Epidermal melanocyte (primary cell): ENCODE measurements around the gene XPR1.
"Not testable (repeated sequence)": the region's sequence is repeated elsewhere in the genome, so short reads cannot be mapped to it uniquely, and the experiment has no call there.

Source experiments
- DNase-seq: peaks from one replicate; pipeline ENCODE4 v3.0.0; 2011; ENCODE audit warnings: low spot score; ENCODE audit not compliant: insufficient read length

Gene XPR1

DNA sequence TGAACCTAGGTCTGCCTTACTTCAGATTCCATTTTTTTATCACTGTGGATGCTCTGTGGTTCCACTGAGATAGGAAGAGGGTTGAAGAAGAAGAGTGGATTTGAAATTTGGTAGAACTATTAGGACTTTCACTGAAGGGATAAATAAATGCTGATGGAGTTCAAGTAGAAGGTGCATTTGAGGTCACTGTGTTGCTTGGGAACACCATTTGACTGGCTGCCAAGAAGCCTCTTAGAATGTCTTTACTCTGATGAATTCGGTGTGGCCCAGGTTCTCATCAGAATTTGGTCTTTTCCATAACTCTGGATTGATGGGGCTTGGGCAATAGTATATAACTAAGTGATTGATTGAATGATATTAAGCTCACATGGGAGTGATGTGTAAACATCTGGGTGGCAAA is 11.9 kb downstream of the XPR1 start:
- no peak for DNase-seq

DNA sequence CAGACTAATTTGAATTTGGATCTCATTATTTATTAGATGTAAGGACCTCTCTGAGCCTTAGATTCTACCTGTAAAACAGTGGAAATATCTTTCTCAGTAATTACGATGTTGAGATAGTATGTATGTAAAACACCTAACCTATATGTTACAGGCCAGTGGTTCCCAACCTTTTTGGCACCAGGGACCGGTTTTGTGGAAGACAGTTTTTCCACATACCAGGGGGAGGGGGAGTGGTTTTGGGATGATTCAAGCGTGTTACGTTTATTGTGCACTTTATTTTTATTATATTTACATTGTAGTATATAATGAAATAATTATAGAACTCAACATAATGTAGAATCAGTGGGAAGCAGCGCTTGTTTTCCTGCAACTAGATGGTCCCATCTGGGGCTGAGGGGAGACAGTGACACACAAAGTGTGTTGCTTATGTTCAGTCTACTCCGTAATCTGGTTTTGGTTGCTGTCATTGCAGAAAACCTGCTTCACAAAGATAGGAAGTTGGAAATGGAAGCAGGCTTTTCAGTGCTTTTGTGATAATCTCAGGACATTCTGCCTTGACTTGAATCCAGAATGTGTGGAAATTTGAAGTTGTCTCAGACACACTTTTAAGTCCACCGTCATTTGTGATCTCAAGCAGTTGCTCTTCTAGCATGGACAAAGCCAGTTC is 12.8 kb downstream of the XPR1 start:
- no peak for DNase-seq

DNA sequence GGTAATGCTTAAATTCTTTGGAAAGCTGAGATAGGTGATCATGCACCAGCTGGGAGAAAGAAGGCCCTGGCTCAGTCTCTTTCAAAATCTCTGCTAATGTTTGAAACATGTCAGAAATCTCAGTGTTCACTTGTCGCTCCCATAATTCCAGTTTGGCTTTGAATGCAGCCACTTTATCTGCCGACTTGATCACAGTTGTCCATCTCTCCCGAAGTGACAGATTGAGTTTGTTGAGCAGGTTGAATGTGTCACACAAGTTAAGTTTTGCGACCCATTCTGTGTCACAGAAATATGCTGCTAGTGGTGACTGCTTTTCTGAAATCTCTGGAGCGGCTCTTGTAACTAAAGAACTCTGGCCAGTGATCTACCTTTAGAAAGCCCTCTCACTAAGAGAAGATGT is 13.4 kb downstream of the XPR1 start:
- DNase-seq, result not testable (repeated sequence)

DNA sequence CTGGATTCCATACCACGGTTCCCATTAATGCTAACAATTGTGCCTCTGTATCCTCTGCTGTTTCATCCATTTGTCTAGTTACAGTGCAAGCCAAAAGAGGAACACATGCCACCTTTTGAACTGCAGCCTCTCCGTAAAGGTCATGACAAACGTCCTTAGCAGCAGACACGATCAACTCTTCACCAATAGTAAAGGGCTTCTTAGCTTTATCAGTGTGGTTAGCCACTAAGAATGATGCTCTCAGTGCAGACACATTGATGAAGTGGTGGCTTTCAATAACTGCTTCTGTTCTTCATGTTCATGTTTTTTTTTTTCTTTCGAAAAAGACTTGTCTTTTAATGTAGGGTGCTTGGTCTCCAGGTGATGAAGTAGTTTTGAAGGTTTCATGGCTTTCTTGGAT is 14.3 kb downstream of the XPR1 start:
- DNase-seq, result no peak

DNA sequence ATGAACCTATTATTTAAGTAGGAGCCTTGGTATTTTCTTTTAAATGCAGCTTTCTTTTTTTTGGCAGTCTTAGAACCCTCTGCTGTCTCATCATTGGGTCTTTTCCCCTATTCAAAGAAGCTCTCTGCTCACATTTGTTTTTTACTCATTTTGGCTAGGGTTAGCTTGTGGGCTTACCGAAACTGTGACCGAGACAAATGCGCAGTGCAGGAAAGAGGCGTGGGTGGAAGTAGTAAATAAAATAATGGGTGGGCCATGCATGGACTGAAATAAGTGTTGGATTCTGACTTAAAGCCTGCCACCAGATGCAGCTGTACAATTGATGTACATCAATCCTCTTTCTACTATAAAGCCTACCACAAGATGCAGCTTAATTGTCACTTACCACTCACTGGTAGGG is 14.7 kb downstream of the XPR1 start:
- DNase-seq, result no peak

DNA sequence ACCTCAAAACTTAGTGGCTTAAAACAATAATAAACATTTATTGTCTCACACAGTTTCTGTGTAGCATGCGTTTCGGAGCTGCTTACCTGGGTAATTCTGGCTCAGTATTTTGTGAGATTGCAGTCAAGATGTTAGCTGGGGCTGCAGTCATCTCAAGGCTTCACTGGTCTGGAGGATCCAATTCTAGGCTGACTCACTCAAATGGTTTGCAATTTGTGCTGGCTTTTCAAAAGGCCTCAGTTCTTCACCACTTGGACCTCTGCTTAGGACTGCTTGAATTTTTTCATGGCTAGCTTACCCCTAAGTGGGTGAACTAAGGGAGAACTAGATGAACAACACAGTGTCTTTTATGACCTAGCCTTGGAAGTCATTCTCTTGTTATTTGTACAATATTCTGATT is 21.0 kb downstream of the XPR1 start:
- DNase-seq, result no peak

DNA sequence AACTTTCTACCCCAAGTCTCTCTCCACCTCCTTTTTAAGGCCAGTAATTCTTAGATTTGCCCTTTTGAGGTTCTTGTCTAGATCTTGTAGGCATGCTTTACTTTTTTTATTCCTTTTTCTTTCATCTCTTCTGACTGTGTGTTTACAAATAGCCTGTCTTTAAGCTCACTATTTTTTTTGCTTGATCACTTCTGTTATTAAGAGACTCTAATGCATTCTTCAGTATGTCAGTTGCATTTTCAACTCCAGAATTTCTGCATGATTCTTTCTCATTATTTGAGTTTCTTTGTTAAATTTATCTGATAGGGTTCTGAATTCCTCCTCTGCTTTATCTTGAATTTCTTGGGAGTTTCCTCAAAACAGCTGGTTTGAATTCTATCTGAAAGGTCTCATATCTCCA is 30.9 kb downstream of the XPR1 start:
- no peak for DNase-seq

DNA sequence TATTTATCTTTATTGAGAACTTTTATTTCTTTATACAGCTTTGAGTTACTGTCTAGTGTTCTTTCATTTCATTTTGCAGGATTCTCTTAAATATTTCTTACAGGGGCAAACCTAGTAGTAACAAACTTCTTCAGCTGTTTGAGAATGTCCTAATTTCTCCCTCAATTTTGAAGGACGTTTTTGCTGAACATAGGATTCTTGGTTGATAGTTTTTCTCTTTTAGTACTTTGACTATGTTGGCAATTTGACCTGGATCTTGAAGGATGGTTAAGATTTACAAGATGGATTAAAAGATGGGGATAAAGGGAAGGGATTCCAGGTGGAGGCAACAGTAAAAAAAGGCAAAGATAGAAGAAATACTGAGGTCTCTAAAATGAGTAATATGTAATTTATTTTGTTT is 38.9 kb downstream of the XPR1 start:
- DNase-seq, result no peak

DNA sequence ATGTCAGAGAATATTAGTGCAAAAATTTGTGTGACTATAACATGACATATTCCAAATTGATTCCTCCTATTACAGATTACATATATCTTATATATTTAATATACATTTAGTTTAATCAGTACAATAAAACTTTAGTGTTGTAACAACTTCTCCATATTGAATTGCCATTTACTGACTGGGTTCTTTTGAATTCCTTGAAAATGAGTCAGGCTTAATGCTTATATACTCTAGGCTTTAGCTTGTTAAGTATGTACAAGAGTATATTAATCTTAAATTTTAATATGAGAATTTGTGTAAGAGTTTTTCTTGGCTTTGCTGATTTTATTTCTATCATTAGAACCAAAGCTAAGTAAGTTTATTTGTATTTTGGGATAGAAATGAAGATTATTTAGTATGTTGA is 40.3 kb downstream of the XPR1 start:
- DNase-seq, result no peak

DNA sequence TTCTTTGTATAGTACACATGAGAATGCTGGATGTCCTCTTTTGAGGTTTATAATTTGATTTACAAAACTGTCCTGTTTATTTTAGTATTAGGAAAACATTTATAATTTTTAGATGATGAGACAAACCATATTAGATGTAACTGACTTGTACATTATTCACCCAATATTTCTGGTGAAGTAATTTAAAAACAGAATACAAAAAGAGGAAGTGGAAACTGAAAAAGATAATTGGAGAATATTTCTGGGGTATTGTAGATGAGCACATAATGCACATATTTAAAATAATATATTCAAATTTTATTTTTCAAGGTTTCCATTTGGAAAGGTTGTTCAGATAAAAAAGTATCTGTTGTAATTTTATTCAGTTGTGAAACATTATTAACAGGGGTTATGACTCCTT is 40.7 kb downstream of the XPR1 start:
- DNase-seq, result no peak

DNA sequence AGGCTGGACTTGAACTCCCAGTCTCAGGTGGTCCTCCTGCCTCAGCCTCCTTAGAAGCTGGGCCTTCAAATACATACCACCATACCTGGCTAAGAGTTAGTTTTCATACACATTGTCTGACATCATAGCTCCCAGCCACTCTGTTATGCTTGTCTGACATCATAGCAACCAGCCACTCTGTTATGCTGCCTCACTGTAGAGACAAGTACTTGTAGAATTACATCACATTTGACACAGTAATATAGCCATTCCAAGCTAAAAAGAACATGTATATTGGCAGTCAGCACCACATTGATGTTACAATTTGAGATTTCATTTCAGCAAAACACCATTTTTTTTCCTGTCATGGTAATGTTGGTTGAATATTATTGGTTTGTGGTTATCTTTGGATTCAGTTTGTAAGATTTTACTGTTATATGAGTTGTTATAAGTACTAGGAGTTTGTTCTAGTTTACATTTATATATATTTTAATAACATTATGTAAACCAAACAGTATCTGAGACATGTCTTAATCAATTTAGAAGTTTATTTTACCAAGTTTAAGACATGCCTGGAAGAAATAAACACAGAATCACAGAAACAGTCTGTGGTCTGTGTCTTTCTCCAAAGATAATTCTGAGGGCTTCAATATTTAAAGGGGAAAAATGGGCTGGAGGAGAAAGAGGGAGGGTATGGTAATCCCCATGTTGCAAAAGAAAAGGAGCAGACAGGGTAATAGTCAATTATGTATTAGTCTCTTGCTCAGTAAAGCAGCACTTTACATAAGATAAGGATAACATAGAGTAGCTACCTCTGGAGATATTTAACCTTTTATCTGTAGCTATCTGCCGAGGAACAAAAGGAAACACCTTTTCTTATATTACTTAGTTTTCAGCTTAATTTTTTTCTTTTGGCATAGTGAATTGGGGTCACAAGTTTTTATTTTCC is 43.0 kb downstream of the XPR1 start:
- DNase-seq, result no peak

DNA sequence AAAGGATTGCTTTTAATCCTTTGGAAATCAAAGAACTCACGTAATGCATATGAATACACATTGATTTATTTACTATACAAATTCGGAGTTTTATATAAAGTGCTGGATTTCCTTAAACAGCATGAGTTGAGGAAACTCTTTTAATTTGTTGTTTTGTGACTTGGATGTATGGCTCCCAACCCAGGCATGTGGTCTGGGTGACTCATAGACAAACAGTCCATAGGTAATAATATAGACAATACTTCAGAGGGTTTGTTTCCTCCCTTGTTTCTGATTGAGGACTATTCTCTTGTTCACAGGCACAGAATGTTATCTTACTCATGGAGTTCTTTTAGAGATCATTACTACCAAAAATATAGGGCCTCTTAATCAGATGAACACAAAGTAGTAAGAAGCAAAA is 43.8 kb downstream of the XPR1 start:
- no peak for DNase-seq

DNA sequence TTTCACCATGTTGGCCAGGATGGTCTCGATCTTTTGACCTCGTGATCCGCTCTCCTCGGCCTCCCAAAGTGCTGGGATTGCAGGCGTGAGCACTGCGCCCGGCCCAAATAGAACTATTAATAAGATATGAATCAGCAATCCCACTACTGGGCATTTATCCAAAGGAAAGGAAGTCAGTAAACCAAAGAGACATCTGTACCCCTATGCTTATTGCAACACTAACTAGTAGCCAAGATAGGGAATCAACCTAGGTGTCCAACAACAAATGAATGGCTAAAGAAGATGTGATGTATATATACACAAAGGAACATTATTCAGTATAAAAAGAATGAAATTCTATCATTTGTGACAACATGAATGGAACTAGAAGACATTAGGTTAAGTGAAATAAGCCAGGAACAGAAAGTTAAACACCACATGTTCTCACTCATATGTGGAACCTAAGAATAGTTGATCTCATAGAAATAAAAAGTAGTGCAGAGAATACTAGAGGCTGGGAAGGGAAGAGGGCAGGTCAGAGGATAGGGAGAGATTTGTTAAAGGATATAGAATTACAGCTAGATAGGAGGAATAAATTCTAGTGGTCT is 48.8 kb downstream of the XPR1 start:
- DNase-seq, result no peak

DNA sequence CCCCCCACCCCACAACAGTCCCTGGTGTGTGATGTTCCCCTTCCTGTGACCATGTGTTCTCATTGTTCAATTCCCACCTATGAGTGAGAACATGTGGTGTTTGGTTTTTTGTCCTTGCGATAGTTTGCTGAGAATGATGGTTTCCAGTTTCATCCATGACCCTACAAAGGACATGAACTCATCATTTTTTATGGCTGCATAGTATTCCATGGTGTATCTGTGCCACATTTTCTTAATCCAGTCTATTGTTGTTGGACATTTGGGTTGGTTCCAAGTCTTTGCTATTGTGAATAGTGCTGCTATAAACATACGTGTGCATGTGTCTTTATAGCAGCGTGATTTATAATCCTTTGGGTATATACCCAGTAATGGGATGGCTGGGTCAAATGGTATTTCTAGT is 51.3 kb downstream of the XPR1 start:
- not testable (repeated sequence) for DNase-seq

DNA sequence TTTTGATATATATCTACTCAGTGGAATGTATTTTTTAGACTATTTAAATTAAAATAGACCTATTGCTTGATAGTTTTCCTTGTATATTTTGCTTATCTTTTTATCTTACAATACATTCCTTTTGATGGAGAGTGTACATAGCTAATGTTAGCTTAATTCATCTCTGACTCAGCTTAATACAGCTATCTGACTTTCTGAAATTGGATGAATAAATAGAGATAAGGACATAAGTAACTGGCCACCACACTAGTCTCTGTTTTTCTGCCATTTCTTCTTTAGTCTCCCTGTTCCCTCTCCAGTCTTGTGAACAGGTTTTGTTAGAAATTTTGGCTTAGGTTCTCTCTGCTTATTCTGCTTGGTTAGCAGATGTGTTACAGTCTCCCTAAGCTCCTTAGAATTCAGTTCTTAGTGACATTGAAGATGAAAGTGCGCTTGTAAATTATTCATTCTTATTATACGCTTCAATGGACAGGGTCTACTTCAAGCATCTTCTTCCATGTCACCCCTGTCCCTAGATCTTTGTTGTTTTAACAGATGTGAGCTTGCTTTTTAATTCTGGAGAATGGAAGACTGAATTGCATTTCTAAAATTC is 59.6 kb downstream of the XPR1 start:
- no peak for DNase-seq

DNA sequence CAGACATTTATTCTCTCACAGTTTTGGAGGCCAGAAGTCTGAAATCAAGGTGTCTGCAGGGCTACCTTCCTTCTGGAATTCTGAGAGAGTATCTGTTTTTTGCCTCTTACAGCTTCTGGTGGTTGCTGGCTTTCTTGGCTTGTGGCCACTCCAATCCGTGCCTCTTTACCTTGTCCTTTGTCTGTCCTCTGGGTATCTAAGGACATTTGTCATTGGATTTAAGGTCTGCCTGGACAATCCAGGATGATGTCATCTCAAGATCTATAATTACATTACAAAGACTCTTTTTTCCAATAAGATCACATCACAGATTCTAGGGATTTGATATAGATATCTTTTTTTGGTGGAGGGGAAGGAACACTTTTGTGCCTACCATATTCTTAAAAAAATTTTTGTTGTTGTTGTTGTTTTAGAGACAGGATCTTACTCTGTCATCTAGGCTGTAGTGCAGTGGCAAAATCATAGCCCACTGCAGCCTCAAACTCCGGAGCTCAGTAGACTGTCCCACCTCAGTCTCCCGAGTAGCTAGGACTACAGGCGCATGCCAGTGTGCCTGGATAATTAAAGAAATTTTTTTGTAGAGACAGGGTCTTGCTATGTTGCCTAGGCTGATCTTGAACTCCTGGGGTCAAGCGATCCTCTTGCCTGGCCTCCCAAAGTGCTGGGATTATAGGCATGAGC is 61.9 kb downstream of the XPR1 start:
- DNase-seq, result no peak

DNA sequence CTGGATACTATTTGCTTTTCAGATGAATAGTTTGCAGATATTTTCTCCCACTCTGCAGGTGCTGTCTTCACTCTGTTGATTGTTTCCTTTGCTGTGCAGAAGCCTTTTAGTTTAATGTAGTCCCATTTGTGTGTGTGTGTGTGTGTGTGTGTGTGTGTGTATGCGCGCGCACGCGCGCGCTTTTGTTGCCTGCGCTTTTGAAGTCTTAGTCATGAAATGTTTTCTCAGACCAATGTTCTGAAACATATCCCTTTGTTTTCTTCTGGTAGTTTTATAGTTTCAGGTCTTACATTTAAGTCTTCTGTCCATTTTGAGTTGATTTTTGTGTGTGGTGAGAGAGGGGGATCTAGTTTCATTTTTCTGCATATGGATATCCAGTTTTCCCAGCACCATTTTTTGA is 63.5 kb downstream of the XPR1 start:
- DNase-seq, result no peak

DNA sequence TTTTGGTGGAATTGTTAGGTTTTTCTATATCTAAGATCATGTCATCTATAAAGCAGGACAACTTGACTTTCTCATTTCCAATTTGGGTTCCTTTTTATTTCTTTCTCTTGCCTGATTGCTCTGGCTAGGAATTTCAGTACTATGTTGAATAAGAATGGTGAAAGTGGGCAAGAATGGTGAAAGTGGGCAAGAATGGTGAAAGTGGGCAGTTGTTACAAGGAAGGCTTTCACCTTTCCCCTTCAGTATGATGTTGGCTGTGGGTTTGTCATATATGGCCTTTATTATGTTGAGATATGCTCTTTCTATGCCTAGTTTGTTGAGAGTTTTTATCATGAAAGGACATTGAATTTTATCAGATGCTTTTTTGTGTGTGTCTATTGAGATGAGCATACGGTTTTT is 64.5 kb downstream of the XPR1 start:
- DNase-seq, result no peak

DNA sequence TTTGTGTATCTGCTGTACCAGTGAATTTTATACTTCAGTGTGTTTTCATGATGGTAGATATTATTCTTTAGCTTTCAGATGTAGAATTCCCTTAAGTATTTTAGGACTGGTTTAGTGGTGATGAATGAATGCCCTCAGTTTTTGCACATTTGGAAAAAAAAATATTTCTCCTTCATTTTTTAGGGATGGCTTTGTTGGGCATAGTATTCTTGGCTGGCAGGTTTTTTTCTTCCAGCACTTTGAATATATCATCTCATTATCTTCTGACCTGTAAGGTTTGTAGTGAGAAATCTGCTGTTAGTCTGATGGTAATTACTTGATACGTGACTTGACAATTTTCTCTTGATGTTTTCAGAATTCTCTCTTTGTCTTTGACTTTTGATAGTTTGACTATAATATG is 66.8 kb downstream of the XPR1 start:
- no peak for DNase-seq

DNA sequence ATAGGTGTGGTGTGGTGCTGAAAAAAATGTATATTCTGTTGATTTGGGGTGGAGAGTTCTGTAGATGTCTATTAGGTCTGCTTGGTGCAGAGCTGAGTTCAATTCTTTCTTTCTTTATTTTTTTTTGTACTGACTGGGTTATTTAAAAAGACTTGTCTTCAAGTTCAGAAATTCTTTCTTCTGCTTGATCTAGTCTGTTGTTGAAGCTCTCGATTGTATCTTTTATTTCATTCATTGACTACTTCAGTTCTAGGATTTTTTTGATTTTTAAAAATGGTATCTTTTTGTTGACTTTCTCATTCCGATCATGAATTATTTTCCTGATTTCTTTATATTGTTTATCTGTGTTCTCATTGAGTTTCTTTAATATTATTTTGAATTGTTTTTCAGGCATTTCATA is 70.6 kb downstream of the XPR1 start:
- not testable (repeated sequence) for DNase-seq

DNA sequence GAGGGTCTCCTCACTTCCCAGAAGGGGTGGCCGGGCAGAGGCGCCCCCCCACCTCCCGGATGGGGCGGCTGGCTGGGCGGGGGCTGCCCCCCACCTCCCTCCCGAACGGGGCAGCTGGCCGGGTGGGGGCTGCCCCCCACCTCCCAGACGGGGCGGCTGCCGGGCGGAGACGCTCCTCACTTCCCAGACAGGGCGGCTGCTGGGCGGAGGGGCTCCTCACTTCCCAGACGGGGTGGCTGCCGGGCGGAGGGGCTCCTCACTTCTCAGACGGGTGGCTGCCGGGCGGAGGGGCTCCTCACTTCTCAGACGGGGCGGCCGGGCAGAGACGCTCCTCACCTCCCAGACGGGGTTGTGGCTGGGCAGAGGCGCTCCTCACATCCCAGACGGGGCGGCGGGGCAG is 78.9 kb downstream of the XPR1 start:
- not testable (repeated sequence) for DNase-seq

DNA sequence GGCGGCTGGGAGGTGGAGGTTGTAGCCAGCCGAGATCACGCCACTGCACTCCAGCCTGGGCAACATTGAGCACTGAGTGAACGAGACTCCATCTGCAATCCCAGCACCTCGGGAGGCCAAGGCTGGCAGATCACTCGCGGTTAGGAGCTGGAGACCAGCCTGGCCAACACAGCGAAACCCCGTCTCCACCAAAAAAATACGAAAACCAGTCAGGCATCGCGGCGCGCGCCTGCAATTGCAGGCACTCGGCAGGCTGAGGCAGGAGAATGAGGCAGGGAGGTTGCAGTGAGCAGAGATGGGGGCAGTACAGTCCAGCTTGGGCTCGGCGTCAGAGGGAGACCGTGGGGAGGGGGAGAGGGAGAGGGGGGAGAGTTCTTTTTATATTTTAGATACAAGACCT is 79.4 kb downstream of the XPR1 start:
- not testable (repeated sequence) for DNase-seq
